Activated naive CD8-positive, alpha-beta T cell treated with anti-CD3 and anti-CD28 coated beads, Interleukin-2, amount 50 U/mL, for 24 hours (primary cell): ENCODE measurements around the gene CDH12.
"Not testable (repeated sequence)": the region's sequence is repeated elsewhere in the genome, so short reads cannot be mapped to it uniquely, and the experiment has no call there.

ENCODE experiments used
- ATAC-seq: fragments of 150-1000 bp; cut with Tn5 transposase; one replicate; pipeline ENCODE4 v1.10.0; 2021
- DNase-seq: peaks from one replicate; pipeline ENCODE4 v3.0.0; 2021
- H3K27ac Mint-ChIP-seq: one replicate; pipeline ENCODE4 v1.8.0; 2021; ENCODE audit warnings: mild to moderate bottlenecking, mixed read lengths
- H3K27me3 Mint-ChIP-seq: one replicate; pipeline ENCODE4 v1.8.0; 2021; ENCODE audit warnings: mixed read lengths
- H3K36me3 Mint-ChIP-seq: one replicate; pipeline ENCODE4 v1.8.0; 2021; ENCODE audit warnings: low read depth, mixed read lengths
- H3K4me1 Mint-ChIP-seq: one replicate; pipeline ENCODE4 v1.8.0; 2021; ENCODE audit warnings: mixed read lengths
- H3K4me3 Mint-ChIP-seq: one replicate; pipeline ENCODE4 v1.8.0; 2021; ENCODE audit warnings: mild to moderate bottlenecking, moderate library complexity, mixed read lengths
- H3K9me3 Mint-ChIP-seq: one replicate; pipeline ENCODE4 v1.8.0; 2021; ENCODE audit warnings: mixed read lengths

CDH12 gene

DNA sequence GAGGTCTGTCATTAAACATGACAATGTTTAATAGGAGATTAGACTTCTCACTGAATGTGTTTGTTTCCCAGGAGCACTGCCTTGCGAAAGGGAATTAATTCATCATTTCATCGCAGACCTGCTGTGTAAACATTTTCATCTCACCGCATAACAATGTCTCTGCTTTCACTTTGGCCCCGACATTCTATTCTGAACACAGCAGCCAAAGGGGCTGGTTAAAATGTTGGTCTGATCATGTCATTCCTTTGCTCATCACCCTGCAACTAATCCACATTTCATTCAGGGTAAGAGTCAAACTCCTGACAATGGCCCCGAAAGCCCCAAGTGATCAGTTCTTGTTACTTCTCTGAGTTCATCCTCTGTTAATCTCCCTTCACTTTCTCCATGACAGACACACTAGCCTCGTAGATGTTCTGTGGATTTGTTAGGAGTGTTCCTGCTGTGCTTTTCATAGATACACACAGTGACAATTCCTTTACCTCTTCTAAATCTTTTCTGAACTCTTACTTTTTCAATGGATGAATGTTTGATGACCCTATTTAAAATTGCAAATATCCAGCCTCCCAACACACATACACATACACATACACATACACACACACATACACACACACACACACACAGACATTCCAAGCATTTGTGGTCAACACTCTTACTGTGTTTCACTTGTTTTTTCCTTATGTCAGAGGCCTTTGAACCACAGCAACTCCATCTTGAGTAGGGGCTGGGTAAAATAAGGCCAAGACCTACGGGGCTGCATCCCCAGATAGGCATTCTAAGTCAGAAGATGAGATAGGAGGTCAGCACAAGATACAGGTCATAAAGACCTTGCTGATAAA lies 688.0 kb downstream of the CDH12 start:
- not testable (repeated sequence) for H3K36me3 Mint-ChIP-seq, DNase-seq, H3K4me3 Mint-ChIP-seq, H3K27ac Mint-ChIP-seq, ATAC-seq, H3K4me1 Mint-ChIP-seq, H3K27me3 Mint-ChIP-seq
- H3K9me3 Mint-ChIP-seq: peaks cover 11% of the 10 kb centered on the region

DNA sequence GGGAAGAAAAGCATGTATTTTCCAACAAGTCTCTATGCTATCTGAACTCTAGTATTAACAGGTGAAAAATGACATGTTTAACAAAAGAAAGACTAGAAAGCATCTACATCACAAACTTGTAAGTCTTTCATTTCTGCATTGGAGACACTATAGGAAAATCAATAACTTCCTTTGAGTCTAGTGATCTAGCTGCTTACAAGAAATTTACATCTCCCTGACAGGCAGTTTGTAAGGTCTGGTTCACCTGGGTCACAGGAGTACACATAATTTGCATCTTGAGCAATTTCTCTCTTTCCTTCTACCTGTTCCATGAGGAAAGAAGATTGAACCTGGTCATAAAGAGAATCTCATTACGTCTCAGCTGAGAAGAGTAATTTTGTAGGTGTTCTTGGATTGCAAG lies 696.2 kb downstream of the CDH12 start:
- not testable (repeated sequence) for DNase-seq, H3K27ac Mint-ChIP-seq, H3K9me3 Mint-ChIP-seq, ATAC-seq, H3K36me3 Mint-ChIP-seq, H3K4me1 Mint-ChIP-seq, H3K4me3 Mint-ChIP-seq, H3K27me3 Mint-ChIP-seq

GRCh38 chr5:22154779-22155178 lies 698.4 kb downstream of the CDH12 start:
- not testable (repeated sequence) for H3K9me3 Mint-ChIP-seq, H3K4me3 Mint-ChIP-seq, H3K27ac Mint-ChIP-seq, H3K36me3 Mint-ChIP-seq, H3K27me3 Mint-ChIP-seq, ATAC-seq, DNase-seq, H3K4me1 Mint-ChIP-seq

- not testable (repeated sequence) for H3K27me3 Mint-ChIP-seq, H3K4me1 Mint-ChIP-seq, H3K36me3 Mint-ChIP-seq, DNase-seq, H3K9me3 Mint-ChIP-seq, H3K4me3 Mint-ChIP-seq, H3K27ac Mint-ChIP-seq, ATAC-seq
Observed at GRCh38 chr5:22151801-22152200, 701.3 kb downstream of the CDH12 start.

- ATAC-seq, H3K4me3 Mint-ChIP-seq, H3K9me3 Mint-ChIP-seq, H3K4me1 Mint-ChIP-seq, DNase-seq, H3K27ac Mint-ChIP-seq, H3K36me3 Mint-ChIP-seq, H3K27me3 Mint-ChIP-seq: not testable (repeated sequence)
Observed at GRCh38 chr5:22140418-22140817, 712.7 kb downstream of the CDH12 start.

DNA sequence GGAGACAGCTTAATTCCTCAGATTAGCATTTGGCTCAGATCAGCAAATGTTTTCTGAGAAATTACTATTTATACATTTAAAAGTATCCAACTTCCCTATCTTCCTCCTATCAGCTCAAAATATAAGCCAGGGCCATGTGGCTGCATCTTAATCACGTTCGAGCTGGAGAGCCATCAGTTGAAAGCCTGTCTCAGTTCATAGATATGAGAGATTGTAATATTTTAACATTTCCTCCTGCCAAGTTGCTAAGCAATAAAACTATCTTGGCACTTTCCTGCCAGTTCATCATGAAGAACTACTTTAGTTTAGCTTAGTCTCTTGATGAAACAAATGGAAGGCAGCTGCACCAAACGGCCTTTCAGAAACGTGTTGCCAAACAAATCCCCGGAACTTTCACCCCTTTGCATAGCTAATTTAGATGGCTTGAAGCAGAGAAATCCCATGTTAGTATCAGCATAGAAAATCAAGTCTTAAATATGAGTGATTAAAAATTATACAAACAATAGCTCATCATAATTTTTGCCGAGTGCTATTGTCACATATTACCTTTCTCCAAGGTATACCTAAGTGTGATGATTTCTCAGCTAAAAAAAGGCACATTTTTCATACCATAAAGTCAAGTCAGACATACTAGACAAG lies 713.4 kb downstream of the CDH12 start:
- not testable (repeated sequence) for DNase-seq, H3K27ac Mint-ChIP-seq, H3K4me3 Mint-ChIP-seq, H3K4me1 Mint-ChIP-seq, H3K9me3 Mint-ChIP-seq, H3K36me3 Mint-ChIP-seq, H3K27me3 Mint-ChIP-seq, ATAC-seq

- H3K27me3 Mint-ChIP-seq: no peaks in the 10 kb centered on the region
- no peaks in the 10 kb centered on the region for H3K36me3 Mint-ChIP-seq
- H3K9me3 Mint-ChIP-seq: peaks cover 5% of the 10 kb centered on the region
- no peak overlapping the region for H3K4me3 Mint-ChIP-seq
- ATAC-seq: no peak
- no peaks in the 10 kb centered on the region for H3K4me1 Mint-ChIP-seq
- no peak overlapping the region for H3K27ac Mint-ChIP-seq
- DNase-seq: no peak
Observed at GRCh38 chr5:22111320-22111719, 741.8 kb downstream of the CDH12 start.

- Mint-ChIP-seq H3K36me3 (no peaks in the 10 kb centered on the region), H3K4me1 (no peaks in the 10 kb centered on the region), H3K4me3 (no peak overlapping the region), H3K9me3 (peaks cover 5% of the 10 kb centered on the region), H3K27me3 (no peaks in the 10 kb centered on the region), H3K27ac (no peak overlapping the region)
- DNase-seq: no peak
- no peak for ATAC-seq
Observed at GRCh38 chr5:22109315-22109714, 743.8 kb downstream of the CDH12 start.

DNA sequence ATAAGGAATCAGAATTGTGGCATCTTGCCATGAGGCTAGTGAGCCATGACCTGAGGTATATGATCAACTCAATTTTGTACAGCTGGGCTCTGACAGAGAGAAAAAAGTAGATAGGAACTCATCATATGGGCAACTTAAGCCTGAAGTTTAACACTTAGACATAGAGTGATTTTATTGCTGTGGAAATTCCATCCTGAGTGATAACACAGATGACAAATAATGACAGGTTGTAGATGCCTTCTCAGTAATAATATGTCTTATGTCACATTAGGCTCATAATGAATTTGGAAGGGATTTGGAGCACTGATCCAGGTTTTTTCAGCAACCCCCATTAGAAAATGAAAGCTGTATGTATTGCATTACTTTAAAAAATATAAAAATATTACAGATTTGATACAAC lies 744.6 kb downstream of the CDH12 start:
- Mint-ChIP-seq H3K27ac (no peak overlapping the region), H3K4me1 (no peaks in the 10 kb centered on the region), H3K9me3 (peaks cover 5% of the 10 kb centered on the region), H3K36me3 (no peaks in the 10 kb centered on the region), H3K27me3 (no peaks in the 10 kb centered on the region), H3K4me3 (no peak overlapping the region)
- no peak for DNase-seq
- ATAC-seq: no peak

- H3K27me3 Mint-ChIP-seq: no peaks in the 10 kb centered on the region
- H3K9me3 Mint-ChIP-seq: no peaks in the 10 kb centered on the region
- H3K4me3 Mint-ChIP-seq: no peak overlapping the region
- no peaks in the 10 kb centered on the region for H3K36me3 Mint-ChIP-seq
- ATAC-seq: no peak
- no peaks in the 10 kb centered on the region for H3K4me1 Mint-ChIP-seq
- no peak overlapping the region for H3K27ac Mint-ChIP-seq
- no peak for DNase-seq
Observed at GRCh38 chr5:22102823-22103359, 750.3 kb downstream of the CDH12 start.

DNA sequence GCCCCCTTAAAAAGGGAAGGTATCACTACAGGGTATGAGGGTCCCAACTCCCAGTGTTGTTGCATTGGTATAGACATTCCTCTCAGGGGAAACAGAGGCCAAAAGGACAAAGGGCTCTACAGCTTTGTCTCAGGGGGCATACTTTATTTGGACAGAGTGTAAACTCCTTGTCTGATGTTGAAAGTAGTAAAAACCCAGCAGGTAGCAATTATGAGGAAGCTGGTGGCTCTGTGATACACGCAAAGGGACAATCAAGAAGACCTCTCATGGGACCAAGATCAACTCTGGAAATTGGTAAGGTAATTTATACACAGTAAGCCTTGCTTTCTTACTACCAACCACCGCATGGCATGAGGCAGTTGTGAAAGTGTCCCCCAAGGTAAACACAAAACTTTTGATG lies 764.6 kb downstream of the CDH12 start:
- Mint-ChIP-seq H3K9me3 (peaks cover 30% of the 10 kb centered on the region), H3K27ac (no peak overlapping the region), H3K4me3 (no peak overlapping the region), H3K4me1 (no peaks in the 10 kb centered on the region), H3K36me3 (no peaks in the 10 kb centered on the region), H3K27me3 (no peaks in the 10 kb centered on the region)
- ATAC-seq (no peak), DNase-seq (no peak)

DNA sequence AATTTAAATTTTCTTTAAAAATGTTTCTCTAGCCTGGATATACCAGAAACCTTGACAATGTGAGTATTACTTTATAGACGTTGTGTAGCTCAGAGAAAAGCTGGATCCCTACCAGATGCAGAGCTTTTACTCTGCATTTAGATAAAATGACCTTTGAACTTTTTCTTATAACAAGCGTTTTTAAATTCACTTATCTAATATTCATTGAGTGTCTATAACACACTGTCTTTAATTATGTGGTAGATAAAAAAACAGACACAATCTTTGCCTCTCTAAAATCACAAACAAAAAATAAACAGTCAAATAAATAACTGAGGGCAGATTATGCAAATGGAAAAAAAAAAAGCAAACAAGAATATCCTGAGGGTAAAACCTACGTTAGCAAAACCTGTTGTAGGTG lies 773.6 kb downstream of the CDH12 start:
- DNase-seq (no peak), ATAC-seq (no peak)
- Mint-ChIP-seq H3K36me3 (no peaks in the 10 kb centered on the region), H3K9me3 (no peaks in the 10 kb centered on the region), H3K27ac (no peak overlapping the region), H3K27me3 (no peaks in the 10 kb centered on the region), H3K4me3 (no peak overlapping the region), H3K4me1 (no peaks in the 10 kb centered on the region)

DNA sequence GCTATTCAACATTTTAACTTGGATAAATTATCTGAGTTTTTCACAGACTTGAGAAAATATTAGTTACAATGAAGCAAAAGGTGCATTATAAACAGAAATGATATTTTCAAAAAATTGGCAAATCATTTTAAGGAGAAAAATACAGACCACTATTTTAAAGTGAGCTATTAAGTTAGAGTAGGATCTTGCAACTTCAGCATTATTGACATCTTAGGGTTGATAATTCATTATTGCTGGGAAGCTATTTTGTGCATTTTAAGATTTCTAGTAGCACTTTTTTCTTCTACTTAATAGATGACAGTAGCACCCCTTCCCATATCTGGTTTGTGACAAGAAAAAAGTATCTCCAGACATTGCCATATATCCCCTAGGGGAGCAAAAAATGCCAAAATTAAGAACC lies 774.1 kb downstream of the CDH12 start:
- Mint-ChIP-seq H3K27me3 (no peaks in the 10 kb centered on the region), H3K36me3 (no peaks in the 10 kb centered on the region), H3K4me1 (no peaks in the 10 kb centered on the region), H3K9me3 (no peaks in the 10 kb centered on the region), H3K27ac (no peak overlapping the region), H3K4me3 (no peak overlapping the region)
- DNase-seq: no peak
- ATAC-seq: no peak

DNA sequence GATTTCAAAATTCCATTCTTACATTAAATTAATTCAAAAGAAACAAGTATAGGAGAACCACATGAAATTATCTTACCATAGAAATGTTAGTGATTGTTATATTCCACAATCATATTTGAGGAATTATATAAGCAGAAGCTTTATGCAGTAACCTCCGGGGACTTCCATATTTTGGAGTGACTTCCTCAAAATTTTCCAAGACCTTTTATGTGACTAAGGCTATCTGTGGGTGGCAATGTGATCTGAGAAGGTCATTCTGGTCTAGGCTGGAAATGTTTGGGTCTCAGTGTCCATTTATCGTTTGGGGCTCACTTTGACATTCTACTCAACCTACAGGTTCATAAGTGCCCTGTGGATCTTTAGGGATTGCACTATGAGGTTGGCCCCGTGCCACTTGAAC lies 776.6 kb downstream of the CDH12 start:
- ATAC-seq (no peak), DNase-seq (no peak)
- H3K4me3 Mint-ChIP-seq: no peak overlapping the region
- H3K27me3 Mint-ChIP-seq: no peaks in the 10 kb centered on the region
- no peaks in the 10 kb centered on the region for H3K36me3 Mint-ChIP-seq
- H3K27ac Mint-ChIP-seq: no peak overlapping the region
- H3K4me1 Mint-ChIP-seq: no peaks in the 10 kb centered on the region
- H3K9me3 Mint-ChIP-seq: no peaks in the 10 kb centered on the region

- Mint-ChIP-seq H3K4me3 (no peak overlapping the region), H3K27me3 (no peaks in the 10 kb centered on the region), H3K36me3 (no peaks in the 10 kb centered on the region), H3K9me3 (peaks cover 9% of the 10 kb centered on the region), H3K27ac (no peak overlapping the region), H3K4me1 (no peaks in the 10 kb centered on the region)
- no peak for DNase-seq
- no peak for ATAC-seq
Observed at GRCh38 chr5:22070186-22070728, 782.9 kb downstream of the CDH12 start.
